ENCODE data around the gene ARAP1.

DNA sequence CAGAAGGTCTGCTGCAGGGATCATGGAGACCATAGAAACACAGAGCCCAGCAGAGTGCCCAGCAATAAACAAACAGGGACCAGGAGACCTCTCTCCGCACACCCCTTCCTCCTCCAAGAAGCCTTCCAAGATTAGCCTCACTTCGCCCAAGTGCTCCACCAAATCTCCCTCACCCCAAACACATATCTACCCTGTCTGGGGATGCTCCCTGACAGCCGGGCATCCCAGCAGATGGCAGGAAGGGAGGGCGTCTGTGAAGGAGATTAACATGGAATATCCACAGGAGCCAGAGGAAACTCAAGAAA, 26.5 kb downstream of the ARAP1 start:
- TF ChIP-seq, protein P1, sequence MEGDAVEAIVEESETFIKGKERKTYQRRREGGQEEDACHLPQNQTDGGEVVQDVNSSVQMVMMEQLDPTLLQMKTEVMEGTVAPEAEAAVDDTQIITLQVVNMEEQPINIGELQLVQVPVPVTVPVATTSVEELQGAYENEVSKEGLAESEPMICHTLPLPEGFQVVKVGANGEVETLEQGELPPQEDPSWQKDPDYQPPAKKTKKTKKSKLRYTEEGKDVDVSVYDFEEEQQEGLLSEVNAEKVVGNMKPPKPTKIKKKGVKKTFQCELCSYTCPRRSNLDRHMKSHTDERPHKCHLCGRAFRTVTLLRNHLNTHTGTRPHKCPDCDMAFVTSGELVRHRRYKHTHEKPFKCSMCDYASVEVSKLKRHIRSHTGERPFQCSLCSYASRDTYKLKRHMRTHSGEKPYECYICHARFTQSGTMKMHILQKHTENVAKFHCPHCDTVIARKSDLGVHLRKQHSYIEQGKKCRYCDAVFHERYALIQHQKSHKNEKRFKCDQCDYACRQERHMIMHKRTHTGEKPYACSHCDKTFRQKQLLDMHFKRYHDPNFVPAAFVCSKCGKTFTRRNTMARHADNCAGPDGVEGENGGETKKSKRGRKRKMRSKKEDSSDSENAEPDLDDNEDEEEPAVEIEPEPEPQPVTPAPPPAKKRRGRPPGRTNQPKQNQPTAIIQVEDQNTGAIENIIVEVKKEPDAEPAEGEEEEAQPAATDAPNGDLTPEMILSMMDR (IDR thresholded peaks at IDR 0.05), result no peak
- no peak for TF ChIP-seq POLR2A (IDR thresholded peaks at IDR 0.05)

Measured in Peyer's patch (tissue), 4 donors.